ENCODE results near the gene ATL2. TPM values are rescaled to one million over a fixed set of nuclear protein-coding genes. Genes with fewer than 3 reads are reported as not detected.
"Not testable (repeated sequence)": the region's sequence is repeated elsewhere in the genome, so short reads cannot be mapped to it uniquely, and the experiment has no call there.

Gene ATL2
- total RNA-seq, 1 donor from 2014 or later = 77.5 TPM

DNA sequence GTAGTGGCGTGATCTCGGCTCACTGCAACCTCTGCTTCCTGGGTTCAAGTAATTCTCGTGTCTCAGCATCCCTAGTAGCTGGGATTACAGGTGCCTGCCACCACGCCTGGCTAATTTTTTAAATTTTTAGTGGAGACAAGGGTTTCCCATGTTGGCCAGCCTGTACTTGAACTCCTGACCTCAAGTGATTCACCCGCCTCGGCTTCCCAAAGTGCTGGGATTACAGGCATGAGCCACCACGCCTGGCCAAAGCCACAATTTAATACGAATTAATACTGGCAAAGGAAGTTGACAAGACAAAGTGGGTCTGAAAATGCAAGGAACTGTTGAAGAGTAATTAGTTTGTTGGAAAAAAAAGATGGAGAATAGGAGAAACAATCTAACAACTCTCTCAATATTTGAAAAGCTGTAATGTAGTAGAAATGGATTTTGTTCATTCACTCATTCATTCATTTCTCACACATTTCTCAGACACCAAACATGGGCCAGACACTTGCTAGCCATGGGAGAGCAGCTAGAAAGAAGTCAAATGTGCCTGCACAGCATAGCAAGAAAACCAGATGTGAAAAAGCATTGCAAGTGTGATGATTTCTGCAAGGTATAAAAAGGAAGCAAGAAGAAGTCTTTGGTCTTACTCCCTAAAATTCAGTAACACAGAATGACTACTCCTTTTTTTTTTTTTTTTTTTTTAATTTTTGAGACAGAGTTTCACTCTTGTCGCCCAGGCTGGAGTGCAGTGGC is 39.4 kb upstream of the ATL2 start:
- H3K4me3 ChIP-seq (ENCODE audit: low read depth, low read length) = no peak overlapping the region
- no peak for DNase-seq (ENCODE audit: low read depth)

DNA sequence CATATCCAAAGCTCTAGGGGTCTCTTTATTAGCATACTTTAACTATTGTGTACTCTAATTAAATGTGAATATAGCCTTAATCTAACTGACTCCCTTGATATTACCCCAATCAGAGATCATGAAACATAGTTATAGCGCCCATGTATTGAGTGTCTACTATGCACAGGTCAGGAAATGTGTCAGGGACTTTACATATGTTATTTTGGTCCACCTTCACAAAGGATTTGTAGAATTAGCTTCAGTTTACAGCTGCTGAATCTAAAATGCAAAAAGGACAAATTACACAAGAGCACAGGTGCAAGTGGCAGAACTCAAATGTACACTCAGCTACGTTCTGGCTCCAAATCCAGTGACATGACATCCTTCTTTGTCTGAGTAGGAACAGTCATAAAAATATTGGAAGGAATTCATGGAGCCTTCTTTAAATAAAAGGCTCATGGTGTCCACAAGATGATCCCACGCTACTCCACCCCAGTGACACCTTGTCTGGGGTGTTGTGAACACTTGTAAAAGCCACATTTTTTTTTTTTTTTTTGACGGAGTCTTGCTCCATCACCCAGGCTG is 38.7 kb upstream of the ATL2 start:
- DNase-seq (ENCODE audit: low read depth) = no peak
- TF ChIP-seq, protein P1, sequence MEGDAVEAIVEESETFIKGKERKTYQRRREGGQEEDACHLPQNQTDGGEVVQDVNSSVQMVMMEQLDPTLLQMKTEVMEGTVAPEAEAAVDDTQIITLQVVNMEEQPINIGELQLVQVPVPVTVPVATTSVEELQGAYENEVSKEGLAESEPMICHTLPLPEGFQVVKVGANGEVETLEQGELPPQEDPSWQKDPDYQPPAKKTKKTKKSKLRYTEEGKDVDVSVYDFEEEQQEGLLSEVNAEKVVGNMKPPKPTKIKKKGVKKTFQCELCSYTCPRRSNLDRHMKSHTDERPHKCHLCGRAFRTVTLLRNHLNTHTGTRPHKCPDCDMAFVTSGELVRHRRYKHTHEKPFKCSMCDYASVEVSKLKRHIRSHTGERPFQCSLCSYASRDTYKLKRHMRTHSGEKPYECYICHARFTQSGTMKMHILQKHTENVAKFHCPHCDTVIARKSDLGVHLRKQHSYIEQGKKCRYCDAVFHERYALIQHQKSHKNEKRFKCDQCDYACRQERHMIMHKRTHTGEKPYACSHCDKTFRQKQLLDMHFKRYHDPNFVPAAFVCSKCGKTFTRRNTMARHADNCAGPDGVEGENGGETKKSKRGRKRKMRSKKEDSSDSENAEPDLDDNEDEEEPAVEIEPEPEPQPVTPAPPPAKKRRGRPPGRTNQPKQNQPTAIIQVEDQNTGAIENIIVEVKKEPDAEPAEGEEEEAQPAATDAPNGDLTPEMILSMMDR (conservative IDR thresholded peaks at IDR 0.05; ENCODE audit: low read depth, low read length) = no peak

More for the DNA sequence above, 39.4 kb upstream of the ATL2 start:
- TF ChIP-seq, protein P1 (conservative IDR thresholded peaks at IDR 0.05; ENCODE audit: low read depth, low read length) = no peak

DNA sequence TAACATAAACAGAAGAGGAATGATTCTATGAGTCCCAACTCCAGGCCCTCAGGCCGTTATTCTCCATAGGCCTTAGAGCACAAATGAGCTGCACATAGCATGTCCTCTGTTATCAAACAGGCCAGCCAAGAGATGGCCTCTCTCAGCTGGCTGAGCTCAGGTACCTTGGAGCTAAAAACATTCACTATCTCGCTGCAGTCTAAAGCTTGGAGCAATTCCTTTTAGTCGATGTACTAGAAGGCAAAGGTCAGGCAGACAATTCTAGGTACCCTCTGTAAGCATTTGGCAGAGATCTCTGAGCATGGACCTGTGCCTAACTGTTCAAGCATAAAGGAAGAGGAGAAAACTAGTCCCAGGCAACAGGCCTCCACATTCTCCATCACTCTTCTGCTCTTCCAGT is 38.0 kb upstream of the ATL2 start:
- TF ChIP-seq, protein P1 (conservative IDR thresholded peaks at IDR 0.05; ENCODE audit: low read depth, low read length) = no peak
- no peak overlapping the region for H3K4me3 ChIP-seq (ENCODE audit: low read depth, low read length)
- no peak for DNase-seq (ENCODE audit: low read depth)

More for the DNA sequence above, 38.7 kb upstream of the ATL2 start:
- no peak overlapping the region for H3K4me3 ChIP-seq (ENCODE audit: low read depth, low read length)

- DNase-seq (ENCODE audit: low read depth); H3K4me3 ChIP-seq (ENCODE audit: low read depth, low read length): not testable (repeated sequence)
Observed at GRCh38 chr2:38412235-38412871, 35.3 kb upstream of the ATL2 start.

- TF ChIP-seq, protein P1 (conservative IDR thresholded peaks at IDR 0.05; ENCODE audit: low read depth, low read length) = no peak
- no peak for DNase-seq (ENCODE audit: low read depth)
- no peak overlapping the region for H3K4me3 ChIP-seq (ENCODE audit: low read depth, low read length)
Observed at GRCh38 chr2:38409156-38410102, 32.4 kb upstream of the ATL2 start.

DNA sequence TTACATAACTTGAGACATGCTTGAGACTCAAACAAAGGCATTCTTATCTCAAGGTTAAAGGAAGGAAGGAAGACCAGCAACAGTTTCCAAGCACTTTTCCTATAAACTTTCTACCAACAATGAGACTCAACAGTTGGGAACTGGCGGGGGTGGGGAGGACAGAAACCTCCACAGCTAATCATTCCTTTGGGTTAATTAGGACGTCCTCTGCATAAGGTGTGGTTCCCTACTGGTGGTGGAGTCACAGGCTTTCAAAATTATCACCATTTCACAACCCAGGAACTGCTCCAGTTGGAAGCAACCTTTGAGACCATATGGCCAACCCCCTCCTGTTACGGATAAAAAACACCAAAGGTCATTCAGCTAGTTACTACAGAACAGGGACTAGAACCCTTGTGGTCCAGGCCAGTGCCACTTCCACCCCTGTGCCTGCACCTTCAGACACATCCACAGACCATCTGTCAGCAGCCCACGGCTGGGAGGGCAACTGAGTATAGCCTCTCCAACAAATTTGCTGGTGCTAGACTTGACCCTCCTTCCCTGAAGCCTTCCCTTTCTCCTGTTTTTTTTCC is 30.1 kb upstream of the ATL2 start:
- no peak for DNase-seq (ENCODE audit: low read depth)
- H3K4me3 ChIP-seq (ENCODE audit: low read depth, low read length) = no peak overlapping the region
- TF ChIP-seq, protein P1 (conservative IDR thresholded peaks at IDR 0.05; ENCODE audit: low read depth, low read length) = no peak

All from epithelial cell of proximal tubule (primary cell).